Measurements from ENCODE around the gene NPAS3. TPM values are rescaled to one million over a fixed set of nuclear protein-coding genes. Genes with fewer than 3 reads are reported as not detected.

NPAS3 gene
- total RNA-seq, 1 donor from 2014 or later = 22.0 TPM

GRCh38 chr14:32996343-32996742, 57.7 kb downstream of the NPAS3 start:
- FAIRE-seq = no peak

DNA sequence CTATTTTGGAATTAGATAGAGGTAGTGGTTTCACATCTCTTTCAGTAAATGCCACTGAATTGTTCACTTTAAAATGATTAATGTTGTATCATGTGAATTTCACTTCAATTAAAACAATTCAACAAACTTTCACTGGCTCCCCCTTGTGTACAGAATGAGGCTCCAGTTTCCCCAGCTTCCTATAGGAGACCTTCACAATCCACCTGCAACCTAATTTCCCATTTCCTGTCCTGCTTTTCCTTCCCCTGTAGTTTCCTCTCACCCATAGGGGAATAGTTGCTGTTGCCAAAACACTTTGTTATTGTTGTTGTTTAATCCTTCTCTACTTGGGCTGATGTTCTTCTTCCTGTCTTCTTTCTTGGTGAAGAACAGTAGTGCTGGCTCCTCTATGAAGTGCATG, 59.8 kb downstream of the NPAS3 start:
- no peak for DNase-seq (ENCODE audit: low spot score in 2 of 2)
- FAIRE-seq = no peak

More at GRCh38 chr14:32996343-32996742, 57.7 kb downstream of the NPAS3 start:
- no peak for DNase-seq (ENCODE audit: low spot score in 2 of 2)

GRCh38 chr14:33009673-33010072, 71.0 kb downstream of the NPAS3 start:
- DNase-seq (ENCODE audit: low spot score in 2 of 2) = no peak

GRCh38 chr14:33010495-33010894, 71.8 kb downstream of the NPAS3 start:
- DNase-seq (ENCODE audit: low spot score in 2 of 2) (no peak), FAIRE-seq (no peak)

More at GRCh38 chr14:33009673-33010072, 71.0 kb downstream of the NPAS3 start:
- FAIRE-seq = no peak

DNA sequence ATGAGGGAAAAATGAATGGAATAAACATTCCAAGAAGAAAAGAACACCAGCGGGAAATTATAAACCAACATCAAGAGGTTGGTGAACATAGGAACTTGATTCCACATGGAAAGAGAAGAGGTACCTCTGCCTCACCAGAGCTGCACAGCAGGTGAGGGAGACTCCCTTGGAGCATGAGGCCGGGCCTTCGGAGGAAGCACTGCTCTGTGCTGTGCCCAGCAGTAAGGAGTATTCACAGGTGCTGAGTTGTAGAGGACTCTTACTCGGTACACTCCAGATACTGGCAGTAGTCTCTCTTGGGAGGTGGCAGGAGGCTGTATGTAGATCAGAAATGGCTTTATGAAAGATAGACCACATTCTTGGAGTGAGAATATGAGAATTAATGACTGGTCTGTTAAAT, 76.0 kb downstream of the NPAS3 start:
- no peak for DNase-seq (ENCODE audit: low spot score in 2 of 2)
- no peak for FAIRE-seq

GRCh38 chr14:33016613-33017012, 77.9 kb downstream of the NPAS3 start:
- FAIRE-seq = no peak
- no peak for DNase-seq (ENCODE audit: low spot score in 2 of 2)

DNA sequence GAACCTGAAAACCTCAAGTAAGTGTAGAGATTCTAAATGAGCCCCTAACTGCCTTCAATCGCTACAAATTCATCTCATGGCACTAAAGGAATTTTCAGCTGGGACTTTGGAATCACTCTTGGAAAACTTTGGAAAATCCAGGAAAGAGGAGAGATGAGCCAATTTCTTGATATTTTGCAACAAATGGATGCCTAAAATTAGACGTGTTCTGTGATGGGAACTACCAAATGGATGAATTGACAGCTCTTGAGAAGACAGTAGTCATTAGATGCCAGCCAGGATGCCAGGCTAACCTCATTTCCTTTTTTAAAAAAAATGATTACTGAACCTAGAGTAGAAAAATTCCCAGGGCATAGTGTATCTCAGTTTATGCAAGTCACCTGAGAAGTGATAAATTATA, 78.3 kb downstream of the NPAS3 start:
- FAIRE-seq = no peak

GRCh38 chr14:33019346-33019745, 80.7 kb downstream of the NPAS3 start:
- DNase-seq (ENCODE audit: low spot score in 2 of 2) (no peak), FAIRE-seq (no peak)

More for the DNA sequence above, 78.3 kb downstream of the NPAS3 start:
- no peak for DNase-seq (ENCODE audit: low spot score in 2 of 2)

GRCh38 chr14:33026850-33027430, 88.3 kb downstream of the NPAS3 start:
- DNase-seq (ENCODE audit: low spot score in 2 of 2) (no peak), FAIRE-seq (no peak)

DNA sequence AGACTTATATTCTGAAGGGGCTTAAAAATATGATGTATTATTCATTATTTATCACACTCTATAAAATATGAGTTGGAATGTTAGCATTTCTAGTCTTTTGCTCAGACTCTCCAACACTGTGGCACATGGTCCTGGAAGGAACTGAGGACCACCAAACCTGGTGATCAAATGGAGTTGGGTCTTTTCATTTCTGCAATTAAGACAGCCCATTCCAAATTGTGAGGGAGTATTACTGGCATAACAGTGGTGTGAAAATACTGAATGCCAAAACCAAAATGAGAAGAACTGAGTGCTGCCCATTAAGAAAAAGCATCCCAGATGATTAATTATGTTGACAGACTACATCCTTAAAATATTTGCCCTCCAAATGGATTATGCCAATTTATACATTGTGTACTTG, 90.8 kb downstream of the NPAS3 start:
- no peak for DNase-seq (ENCODE audit: low spot score in 2 of 2)
- no peak for FAIRE-seq

- FAIRE-seq (no peak), DNase-seq (ENCODE audit: low spot score in 2 of 2) (no peak)
Observed at GRCh38 chr14:33030386-33030785, 91.7 kb downstream of the NPAS3 start.

DNA sequence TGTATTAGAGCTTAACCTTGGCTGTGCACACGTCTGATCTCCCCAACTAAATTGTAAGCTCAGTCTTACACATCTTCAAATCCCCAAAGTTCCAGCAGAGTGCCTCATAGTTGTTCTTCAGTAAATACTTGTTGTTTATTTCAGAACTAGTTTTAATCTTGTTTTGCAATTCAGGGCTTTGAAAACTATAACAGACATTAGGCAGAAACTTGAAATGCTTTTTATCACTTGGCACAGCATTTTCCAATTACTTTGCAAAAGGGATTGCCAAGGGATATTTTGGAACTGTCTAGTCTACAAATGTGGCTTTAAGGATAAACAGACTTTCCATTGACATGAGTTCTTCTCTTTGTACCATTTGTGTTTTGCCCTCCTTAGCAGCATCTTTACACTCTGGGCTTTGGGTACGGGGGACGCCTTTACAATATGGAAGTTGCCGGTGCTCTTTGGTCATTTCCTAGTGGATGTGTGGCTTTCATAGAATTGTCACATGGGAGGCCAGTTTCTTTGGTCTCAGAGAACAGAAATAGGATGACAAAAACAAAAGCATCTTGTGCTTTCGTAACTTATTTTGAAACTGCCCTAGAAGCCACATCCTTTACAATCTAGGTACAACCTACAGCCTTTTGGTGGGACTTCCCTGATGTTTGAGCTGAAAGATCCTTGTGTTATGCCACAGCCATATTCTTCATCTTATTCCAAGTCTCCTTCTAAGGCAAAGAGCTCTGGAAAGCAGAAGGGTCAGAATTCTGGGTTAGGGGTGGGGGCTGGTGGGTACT, 96.9 kb downstream of the NPAS3 start:
- DNase-seq (ENCODE audit: low spot score in 2 of 2) (no peak), FAIRE-seq (no peak)

- FAIRE-seq = no peak
- no peak for DNase-seq (ENCODE audit: low spot score in 2 of 2)
Observed at GRCh38 chr14:33039311-33039710, 100.6 kb downstream of the NPAS3 start.

GRCh38 chr14:33040372-33041140, 101.9 kb downstream of the NPAS3 start:
- DNase-seq (ENCODE audit: low spot score in 2 of 2) (no peak), FAIRE-seq (no peak)

DNA sequence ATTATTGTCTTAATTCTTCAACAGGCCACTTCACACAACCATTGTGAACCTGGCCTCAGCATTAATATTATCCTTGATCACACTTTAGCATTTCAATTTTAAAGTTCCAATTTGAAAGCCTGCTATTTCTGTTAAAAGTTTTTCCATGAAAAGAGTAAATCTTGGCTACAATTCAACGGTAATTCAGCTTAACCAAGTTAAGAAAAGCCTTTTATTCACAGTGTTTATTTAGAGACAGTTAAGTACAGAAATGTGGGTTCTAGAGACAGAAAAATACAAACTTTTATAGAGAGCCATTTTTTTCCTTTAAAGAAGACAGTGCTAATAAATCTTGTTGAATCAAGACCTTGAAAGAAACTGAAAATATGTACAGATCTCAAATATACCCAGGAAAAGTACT, 103.9 kb downstream of the NPAS3 start:
- no peak for FAIRE-seq
- DNase-seq (ENCODE audit: low spot score in 2 of 2) = no peak

DNA sequence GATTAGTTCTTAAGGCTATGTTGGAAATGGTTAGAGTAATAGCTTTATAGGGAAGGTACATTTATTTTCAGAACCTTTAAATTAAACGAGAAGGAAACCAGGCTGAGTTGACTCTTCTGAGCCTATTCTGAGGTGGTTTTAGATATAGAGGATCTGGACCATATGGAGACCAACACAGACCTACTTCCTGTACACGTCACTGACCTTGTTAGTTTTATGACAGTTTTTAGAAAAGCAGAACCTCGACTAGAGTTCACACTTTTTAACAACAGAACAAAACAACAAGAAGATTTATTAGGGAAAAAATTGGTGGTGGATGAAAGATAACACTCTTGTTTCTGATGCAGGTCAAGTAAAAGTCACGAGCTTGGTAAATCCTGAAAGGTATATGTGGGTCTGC, 107.1 kb downstream of the NPAS3 start:
- DNase-seq (ENCODE audit: low spot score in 2 of 2) = no peak
- no peak for FAIRE-seq

GRCh38 chr14:33052943-33053342, 114.3 kb downstream of the NPAS3 start:
- DNase-seq (ENCODE audit: low spot score in 2 of 2) (no peak), FAIRE-seq (no peak)

GRCh38 chr14:33056213-33056612, 117.5 kb downstream of the NPAS3 start:
- DNase-seq (ENCODE audit: low spot score in 2 of 2) = no peak
- no peak for FAIRE-seq

DNA sequence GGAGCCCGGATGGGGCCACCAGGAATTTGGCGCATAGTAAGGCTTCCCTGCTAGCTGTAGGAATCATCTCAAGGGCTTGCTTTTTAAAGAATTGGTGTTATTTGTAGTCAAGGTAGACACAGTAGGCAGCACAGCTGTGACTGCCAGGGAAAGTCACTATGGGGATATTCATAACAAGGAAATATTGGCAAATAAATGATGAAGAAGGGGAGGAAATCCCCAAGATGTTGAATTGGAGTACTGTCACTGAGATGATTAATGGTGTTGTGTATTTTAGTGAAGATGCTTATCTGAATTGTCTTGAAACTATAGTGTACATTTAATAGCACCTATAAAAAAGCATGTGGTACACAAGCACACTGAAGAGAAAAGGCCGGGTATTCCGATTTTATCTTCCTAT, 118.9 kb downstream of the NPAS3 start:
- no peak for FAIRE-seq
- no peak for DNase-seq (ENCODE audit: low spot score in 2 of 2)

DNA sequence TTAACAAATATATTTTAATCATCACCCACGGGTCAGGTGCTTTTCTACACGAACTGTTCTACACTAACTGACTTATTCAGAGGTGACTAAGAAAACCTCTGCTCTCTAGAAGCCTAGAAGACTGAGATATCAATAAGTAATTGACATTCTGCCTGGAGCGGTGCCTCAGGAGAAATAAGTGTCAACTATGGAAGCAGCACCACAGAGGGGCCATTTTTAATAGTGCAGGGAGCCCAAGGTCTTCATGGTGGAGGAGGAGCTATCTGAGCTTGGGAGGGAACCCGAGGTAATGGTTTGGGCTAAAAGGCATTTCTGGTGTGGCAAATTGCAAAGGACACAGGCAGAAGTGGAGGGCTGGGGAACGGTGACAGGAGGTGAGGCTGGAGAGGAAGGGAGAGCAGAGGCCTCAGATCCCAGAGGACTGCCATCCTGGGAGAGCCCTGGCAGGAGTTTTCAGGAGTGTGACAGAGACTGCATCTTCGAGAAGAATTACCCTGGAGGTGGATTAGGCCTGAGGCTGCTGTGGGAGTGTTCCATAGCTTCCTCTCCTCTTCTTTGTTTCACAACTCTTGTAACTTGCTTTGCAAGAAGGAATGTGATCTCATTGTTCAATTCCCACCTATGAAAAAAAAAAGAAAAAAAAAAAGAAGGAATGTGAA, 123.1 kb downstream of the NPAS3 start:
- FAIRE-seq (no peak), DNase-seq (ENCODE audit: low spot score in 2 of 2) (no peak)

GRCh38 chr14:33062476-33062875, 123.8 kb downstream of the NPAS3 start:
- FAIRE-seq (no peak), DNase-seq (ENCODE audit: low spot score in 2 of 2) (no peak)

All from frontal cortex (tissue), 4 donors.